ENCODE measurements around the gene HLX. TPM values are rescaled to one million over a fixed set of nuclear protein-coding genes. Genes with fewer than 3 reads are reported as not detected.

Gene HLX
- total and polyA plus RNA-seq, 11 donors, result 3.3 to 14.8 (median 6.7) TPM

Other genes with a start within 250 kb of the HLX start
- 10 to 100 TPM in 8 of 9 donors, 1 to 10 TPM in 1; 8.5 to 39.0 (median 15.4) TPM for gene C1orf115, start 189.1 kb upstream of the HLX start, total RNA-seq
- gene C1orf115, start 189.1 kb upstream of the HLX start, polyA plus RNA-seq, result 10 to 100 TPM; 17.5 TPM
- 10 to 100 TPM; 16.5 to 29.1 (median 24.2) TPM for gene MTARC2, start 131.1 kb upstream of the HLX start, total RNA-seq
- 10 to 100 TPM; 10.4 to 17.3 TPM for gene MTARC2, start 131.1 kb upstream of the HLX start, polyA plus RNA-seq
- 10 to 100 TPM in 4 of 9 donors, 1 to 10 TPM in 5; 2.3 to 22.8 (median 6.4) TPM for gene MTARC1, start 92.5 kb upstream of the HLX start, total RNA-seq
- 10 to 100 TPM in 1 of 2 donors, 1 to 10 TPM in 1; 3.7 to 11.2 TPM for gene MTARC1, start 92.5 kb upstream of the HLX start, polyA plus RNA-seq